Activated T-cell treated with anti-CD3 and anti-CD28 coated beads for 24 hours (primary cell): ENCODE data around the gene NUDT16L1.

ENCODE experiments used
- DNase-seq: peaks from one replicate; pipeline ENCODE4 v3.0.0-alpha.2; 2020; ENCODE audit warnings: low read depth

The NUDT16L1 gene

DNA sequence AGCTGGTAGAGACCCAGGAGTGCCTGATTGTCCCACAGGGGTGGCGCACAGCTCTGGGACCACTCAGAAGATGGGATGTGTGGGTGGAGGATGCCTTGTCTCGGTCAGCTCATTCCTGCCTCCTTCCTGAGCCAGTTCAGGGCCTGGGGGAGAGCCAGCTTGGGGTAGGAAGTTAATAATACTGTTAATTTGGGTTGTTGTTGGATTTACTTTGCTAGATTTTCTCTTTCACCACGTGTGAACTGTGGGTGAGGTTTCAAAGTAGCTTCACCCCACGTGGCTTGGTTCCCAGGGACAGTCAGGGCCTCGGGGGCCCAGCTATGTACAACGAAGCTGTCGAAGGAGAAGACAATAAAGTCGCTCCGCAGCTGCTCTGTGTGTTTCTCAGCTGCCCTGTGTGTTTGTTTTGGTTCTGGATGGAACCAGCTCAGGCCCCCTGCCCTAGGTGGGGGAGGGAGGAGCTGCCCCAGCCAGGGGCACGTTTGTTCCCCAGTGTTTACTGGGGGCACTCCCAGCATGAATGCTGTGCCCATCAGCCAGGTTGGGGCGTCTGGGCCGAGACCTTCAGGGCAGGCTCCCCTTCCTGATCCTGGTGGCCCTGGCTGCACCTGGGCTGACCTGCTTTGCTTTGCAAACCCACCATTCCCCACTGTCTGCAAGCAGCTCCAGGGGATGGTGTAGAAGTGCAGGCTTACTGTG is 2.3 kb downstream of the NUDT16L1 start:
- no peak for DNase-seq

DNA sequence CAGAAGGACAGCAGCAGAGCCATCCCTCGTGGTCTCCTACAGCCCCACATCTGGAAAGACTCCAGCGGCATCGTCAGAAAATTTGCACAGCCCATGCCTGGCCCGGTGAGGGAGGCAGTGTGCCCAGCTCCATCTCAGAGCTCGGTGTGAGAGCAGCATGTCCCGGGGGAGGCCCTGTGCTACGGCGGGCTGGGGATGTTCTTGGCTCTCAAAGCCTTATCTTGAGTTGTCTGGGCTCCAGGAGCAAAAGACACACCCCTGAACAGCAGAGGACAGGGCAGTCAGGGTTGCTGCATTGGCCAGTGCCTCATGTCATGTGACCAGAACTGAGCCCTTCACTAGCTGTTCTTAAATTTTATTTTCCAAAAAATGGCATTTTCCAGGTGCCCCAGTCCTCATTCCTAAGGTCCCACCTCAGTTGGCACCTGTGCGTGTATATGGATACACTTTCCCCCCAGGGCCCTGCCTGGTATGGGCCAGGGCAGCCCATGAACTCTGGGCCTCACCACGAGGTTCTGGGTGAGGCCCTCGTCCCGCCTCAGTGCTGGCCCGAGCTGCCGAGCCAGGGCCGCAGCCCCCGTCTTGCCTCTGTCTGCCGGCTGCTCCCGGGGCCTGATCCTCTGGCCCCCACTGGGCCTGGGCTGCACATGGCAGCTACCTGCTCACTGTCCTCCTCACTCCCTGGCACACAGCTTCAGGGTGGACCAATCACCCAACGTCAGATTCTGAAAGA is 3.0 kb downstream of the NUDT16L1 start:
- no peak for DNase-seq

DNA sequence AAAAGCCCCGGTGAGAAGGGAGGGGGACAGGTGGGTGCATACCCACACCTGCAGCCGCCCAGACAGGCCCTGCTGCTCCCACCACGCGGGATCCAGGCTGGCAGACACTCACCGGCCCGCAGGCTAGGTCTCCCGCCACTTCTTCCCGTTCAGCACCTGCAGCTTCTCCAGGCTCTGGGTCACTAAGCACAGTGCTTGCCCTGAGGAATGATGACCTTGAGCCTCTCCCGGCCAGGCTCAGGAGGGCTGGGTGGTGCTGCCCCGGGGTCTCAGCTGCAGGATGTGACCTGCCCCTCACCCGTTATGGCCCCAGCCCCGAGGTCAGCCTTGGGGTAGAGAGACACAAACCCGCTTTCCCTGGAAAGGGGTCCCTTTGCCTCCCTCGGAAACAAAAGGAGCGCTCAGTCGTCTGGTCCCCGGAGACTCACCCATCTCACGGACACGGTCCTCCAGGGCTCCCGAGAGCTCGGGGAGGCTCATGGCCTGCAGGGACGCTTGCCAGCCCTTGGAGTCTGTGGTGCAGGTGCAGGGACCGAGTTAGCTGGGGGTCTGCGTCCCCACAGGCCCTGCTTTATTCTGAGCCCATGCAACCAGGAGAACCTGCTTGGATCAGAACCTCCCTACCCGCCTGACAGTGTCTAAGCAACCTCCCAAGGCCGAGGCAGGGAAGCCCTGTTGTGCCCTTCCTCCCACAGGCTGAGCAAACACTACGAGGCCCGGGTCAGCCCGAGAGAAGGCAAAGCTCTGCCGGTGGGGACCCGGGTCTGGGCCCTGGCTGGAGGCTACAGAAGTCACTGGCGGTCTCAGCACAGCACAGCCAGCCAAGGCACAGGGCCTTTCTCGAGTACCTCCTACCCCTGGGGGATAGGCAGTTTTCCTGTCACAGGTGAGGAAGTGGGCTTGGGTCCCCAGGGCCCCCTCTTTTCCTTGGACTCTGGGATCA is 3.8 kb downstream of the NUDT16L1 start:
- DNase-seq, result no peak

DNA sequence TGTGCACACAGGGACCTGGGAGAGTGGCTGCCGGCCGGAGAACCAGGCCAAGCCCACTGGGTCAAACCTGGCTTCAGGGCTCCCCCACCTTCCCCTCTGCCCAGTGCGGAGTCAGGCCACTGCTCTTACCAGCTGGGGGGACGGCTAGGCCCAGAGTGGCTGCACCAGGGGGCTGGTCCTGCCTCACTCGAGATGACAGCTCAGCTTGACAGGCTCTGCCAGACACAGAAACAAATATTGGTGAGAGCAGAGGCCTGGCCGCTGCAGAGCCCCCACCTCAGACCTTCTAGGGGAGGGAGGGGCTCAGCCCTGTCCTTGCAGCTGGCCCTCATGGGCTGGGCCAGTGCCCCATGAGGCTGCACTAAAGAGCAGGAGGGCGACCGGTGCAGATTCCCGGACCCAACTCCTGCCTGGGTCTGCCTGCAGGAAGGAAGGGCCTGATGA is 4.5 kb downstream of the NUDT16L1 start:
- DNase-seq, result no peak

DNA sequence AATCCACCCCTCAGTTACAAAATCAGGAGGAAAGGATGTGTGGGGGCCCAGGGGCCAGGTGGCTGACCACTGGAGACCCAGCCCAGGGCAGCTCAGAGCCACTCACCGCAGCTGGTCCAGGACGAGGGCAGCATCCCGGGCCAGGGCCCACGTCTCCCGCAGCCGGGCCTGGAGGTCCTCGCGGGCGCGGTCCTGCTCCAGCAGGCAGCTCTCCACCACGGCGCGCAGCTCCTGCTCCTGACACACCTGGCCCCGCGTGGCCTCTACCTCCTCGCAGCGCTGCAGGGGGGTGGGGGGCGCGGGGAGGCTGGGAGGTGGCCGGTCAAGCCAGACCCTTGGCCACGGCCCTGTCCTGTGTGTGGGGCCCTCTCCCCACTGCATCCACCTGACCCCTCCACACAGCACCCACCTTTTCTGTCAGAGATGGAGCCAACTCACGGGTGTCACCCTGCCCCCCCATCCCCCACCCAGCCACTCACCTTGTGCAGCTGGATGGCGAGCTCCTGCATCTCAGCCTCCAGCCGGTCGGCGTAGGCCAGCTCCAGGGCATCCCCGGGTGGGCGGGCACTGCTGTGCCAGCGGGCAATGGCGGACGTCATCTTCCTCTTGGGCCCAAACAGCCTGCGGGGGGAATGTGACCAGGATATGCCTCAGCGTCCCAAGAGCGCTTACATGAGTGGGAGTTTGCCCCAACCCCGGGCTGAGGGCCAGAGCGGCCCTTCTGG is 5.1 kb downstream of the NUDT16L1 start:
- DNase-seq, result no peak

DNA sequence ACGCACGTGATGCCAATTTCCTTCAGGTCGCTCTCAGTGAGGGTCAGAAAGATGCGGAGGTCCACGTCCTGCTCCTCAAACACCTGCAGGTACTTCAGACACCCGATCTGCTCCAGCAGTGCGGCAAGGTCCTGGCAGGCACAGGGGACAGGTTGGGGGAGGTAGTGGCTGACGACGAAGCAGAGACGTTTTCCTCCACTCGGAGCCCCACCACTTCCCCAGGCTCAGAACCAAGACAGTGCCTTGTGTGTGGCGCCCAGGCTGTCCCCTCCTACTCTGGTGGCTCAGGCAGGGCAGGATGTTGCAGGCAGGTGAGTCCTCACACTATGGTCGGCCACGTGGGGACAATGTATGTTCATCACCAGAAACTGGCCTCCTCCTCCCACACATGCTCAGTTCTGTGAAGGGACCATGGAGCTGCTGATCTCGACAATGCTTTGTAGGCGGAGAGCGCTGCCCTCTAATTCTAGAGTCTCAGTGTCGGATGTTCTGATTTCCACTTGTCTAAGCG is 5.7 kb downstream of the NUDT16L1 start:
- DNase-seq, result no peak

DNA sequence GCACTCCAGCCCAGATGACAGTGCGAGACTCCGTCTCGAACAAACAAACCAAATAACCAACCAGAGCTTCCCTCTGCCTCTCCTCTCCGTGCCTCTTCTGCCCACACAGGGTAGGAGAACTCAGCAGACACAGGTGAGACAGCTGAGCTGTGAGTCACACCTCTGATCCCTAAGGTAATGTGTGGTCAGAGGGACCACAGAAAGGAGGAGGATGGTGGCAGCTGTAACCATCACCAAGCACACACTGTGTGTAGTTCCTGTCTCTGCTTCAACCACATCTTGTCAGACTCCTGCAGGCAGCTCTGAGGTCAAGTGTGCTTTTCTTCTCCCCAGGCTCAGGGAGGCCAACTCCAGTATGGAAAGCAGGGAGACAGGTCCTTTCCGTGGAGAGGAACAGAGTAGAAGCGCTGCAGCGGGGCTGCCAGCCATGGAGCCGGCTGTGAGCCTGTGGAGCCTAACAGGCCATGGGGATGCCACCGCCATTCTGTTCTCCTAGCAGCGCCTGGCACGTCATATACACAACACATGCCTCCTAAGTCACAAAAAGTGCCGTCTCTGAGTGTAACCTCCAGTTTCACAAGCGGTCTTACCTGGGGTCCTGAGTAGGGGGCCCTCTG is 7.1 kb downstream of the NUDT16L1 start:
- no peak for DNase-seq

DNA sequence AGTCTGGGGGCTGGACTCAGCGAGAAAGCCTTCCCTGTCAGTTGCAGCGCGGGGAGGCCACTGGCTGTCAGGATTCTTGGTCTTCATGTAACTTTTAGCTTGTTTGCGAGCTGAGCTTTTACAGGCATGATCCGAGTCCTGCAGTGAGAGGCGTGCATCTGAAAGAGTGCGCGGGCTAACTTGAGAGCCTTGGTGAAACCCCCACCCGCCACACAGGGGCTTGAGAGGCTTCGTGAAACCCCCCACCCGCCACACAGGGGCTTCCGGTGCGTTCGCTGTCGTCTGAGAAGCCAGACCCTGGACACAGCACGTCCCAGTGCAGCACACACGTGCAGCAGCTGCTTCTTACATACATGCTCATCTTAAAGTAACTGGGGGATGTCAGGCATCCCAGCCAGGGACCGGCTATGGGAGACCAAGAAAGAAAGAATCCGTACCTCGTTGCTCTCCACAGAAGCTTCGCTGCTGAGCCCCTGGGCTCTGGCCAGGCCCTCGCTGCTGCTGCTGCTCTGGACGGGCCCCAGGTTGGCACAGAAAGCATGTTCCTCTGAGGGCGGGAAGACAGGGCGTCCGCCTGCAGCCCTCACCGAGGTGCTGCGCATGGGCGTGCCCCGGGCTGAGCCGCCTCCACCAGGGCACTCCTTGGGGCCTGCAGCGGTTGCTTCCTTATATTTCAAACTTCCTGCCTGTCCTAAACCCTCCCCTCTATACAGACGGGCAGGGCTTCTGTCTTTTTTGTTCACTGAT is 7.8 kb downstream of the NUDT16L1 start:
- no peak for DNase-seq

DNA sequence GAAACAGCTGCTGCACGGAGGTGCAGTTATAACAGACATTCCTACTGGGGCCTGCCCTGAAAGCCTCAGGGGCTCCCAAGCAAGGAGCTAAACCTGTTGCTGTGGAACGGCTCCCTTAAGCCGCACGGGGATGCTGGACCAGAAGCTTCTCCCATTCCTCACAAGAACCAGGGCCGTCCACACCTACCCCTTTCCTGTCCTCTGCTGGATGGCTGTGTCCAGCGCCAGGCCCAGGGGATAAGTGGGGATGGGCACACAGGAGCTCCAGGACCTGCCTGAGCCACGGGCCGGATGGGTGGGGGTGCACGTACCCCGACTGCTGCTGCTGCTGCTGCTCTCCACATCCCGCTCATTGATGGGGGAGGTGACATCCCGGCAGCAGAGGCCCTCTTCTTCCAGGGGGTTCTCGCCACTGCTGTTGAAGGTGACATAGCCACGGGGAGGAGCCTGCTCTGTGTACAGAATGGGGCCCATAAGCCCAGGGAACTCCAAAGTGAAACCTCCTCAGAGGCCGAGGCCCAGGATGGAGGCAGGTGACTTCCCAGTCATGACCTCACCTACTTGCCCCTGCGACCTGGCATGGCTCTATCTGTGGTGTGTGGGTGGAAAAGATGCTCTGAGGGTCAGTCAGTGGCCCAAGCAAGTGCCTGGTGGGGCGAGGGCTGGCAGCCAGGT is 8.6 kb downstream of the NUDT16L1 start:
- DNase-seq, result no peak

DNA sequence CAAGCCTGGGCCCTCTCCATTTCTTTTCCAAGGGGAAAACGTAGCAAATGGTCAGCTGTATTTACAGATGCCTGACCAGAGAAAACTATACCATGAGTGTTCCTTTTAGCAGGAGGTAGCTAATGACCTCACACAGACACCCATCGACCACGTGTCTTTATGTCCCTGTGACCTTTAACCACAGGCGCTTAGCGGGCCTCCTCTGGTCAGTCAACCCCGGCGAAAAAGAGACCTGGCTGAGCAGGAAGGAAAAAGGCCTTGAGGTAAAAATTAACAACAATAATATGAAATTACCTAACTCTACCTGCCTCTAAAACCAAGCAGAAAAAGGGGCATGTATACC is 9.1 kb downstream of the NUDT16L1 start:
- no peak for DNase-seq

DNA sequence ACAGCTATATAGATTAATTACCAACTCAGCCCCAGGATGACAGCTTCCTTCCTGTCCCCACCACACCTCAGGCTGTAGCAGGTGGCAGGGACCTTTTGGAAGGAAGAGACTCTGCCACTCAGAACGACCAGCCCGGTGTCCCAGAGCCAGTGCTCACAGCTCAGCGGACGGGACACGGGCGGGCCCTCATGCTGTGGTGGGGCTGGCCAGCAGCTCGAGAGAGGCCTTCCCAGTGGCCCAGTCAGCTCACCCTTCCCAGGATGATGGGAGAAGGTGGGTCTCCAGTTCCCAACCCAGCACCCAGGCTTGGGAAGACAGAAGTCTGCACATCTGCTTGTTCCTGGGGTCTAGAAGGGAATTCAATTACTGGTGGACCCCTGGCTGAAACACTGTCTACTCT is 10.5 kb downstream of the NUDT16L1 start:
- no peak for DNase-seq

DNA sequence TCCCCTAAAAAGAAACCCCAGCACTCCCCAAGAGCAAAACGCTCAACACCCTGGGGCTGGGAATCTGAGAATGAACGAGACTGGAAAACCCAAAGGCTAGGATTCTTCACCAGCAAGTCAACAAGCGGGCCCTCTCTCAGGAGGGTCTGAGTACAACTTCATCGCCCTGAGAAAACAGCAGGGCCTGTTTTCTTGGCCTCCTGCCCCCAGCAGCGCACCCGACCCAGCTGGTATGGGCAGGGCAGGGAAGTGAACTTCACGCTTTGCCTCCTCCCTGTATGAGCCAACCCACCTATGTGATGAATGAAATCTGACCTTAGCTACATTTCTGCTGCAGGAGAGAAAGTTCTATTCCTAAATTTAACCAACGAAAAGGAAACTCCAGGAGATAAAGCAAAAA is 11.1 kb downstream of the NUDT16L1 start:
- no peak for DNase-seq

DNA sequence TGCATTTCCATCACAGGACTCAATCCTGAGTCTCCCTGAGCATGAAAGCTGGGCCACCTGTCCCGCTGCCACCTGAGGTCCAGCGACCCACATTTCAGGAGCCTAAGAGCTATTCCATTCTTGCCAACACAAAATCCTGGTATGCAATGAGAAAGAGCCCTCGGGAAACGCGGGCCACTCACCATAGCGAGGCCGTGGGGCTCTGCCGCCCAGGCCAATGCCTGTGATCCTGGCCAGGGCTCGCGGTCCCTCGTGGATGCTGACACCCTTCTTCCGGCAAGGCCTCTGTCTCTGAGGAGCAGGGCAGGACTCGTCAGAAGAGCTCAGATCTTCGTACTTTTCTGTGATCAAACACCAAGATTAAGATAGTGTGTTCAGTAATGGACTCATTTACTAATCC is 11.6 kb downstream of the NUDT16L1 start:
- no peak for DNase-seq

DNA sequence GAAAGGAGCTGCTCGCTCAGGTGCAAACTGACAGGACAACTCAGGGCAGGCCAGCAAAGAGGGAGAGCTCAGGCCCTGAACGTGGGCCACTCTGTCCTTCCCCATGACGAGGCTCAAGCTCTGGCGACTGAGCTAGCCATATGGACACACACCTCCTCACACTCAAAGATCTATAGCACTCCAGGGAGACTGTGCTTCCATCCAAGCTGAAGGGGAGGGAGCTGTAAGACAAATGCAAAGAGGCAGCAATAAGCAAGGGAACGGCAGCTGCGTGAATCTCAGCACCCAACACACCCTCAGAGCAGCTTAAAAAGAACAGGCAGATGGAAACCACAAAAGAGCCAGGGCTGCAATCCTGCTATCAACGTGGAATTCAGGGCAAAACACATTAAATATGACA is 13.5 kb downstream of the NUDT16L1 start:
- no peak for DNase-seq

DNA sequence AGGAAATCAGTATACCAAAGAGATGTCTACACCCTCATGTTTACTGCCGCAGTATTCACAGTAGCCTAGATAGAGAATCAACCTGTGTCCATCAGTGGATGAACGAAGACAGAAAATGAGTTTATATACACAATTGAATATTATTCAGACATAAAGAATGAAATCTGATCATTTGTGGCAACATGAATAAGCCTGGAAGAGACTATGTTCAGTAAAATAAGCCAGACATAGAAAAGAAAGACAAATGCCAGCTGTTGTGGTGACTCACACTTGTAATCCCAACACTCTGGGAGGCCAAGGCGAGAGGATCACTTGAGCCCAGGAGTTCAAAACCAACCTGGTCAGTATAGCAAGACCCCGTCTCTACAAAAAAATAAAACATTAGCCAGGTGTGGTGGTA is 16.1 kb downstream of the NUDT16L1 start:
- DNase-seq, result no peak

DNA sequence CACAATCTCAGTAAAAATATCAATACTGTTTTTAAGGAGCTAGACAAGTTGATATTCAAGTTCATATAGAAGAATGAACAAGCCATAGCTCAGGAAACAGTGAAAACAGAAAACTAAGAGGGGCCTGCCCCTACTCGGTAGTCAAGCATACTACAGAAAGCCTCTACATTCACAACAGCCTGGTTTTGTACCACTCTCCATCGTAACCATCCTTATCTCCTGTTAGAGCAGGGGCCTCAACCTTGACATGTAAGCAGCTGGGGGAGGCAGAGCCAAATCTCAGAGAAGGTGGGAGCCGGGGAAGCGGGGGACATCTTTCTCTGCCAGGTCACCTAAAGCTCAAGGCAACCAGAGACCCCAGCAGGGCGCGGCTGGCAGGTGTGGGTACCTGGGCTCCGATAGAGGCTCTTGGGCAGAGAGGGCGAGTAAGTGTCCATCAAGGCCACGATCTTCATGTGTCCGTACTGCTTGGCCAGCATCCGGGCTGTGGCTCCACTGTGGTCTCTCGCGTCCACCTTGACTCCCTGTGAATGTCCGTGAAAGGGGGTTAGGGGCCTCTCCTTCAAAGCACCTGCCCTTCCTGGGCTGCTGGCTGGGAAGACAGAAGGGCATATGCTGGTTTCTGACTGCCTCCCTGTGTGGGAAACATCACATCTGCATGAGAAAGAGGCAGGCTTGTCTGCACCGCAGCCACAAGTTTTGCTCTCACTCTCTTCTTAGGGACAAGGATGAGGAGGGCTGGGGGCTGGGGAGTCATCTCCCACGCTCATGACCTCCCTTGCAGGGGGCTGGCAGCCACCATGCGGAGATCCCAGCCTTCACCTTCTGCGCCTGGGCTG is 20.5 kb downstream of the NUDT16L1 start:
- no peak for DNase-seq

DNA sequence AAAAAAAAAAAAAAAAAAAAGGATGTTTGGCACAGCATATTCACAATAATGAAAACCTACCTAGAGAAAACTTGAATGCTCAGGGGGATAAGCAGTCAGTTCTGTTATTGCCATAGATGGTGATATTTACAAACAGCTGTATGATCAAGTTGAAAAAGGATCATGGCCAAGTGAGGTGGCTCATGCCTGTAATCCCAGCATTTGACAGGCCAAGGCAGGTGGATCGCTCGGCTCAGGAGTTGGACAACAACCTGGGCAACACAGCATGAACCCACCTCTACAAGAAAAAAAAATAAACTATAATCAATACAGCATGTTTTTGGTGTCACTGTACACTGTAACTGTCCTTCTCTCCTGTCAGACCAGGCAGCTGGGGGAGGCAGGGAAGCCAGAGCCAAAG is 21.6 kb downstream of the NUDT16L1 start:
- DNase-seq, result no peak

DNA sequence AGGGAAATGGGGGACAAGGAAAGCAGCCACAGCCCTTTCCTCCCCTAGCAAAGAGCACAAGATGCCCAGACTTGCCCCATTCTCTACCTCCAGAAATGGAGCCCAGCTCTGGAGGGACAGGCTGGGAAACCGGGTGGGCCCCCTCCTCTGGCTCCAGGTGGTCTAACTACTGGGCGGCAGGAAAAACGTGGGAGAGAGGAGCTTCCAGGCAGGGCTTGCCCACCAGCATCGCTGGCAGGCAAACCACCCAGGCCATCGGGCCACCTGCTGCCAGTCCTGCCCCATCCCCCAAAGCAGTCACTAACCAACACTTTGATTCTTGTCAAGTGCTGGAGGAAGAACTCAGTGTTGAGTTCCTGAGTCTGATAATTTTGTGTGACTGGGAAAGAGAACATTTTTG is 25.1 kb downstream of the NUDT16L1 start:
- no peak for DNase-seq

DNA sequence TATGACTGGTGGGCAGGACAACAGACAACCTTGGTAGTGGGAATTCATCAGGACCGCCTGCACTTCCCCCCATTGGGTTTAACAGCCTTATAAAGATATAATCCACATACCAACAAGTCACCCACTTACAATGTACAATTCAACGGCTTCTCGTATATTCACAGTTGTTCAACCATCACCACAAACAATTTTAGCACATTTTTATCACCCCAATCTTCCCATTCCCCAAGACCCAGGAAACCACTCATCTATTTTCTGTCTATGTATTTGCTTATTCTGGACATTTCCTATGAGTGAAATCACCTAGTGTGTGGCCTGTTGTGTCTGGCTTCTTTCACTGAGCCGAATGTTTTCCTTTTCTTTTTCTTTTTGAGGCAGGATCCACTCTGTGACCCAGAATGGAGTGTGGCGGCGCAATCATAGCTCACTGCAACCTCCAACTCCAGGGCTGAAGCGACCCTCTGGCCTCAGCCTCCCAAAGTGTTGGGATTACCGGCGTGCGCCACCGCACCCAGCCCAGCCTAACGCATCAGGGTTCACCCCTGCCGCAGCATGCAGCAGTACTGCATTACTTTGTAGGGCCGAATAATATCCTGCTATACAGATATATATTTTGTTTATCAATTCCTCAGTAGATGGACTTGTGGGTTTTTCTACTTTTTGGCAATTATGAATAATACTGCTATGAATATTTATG is 29.9 kb downstream of the NUDT16L1 start:
- DNase-seq, result no peak
